ENCODE measurements around the gene CAMTA1. TPM values are rescaled to one million over a fixed set of nuclear protein-coding genes. Genes with fewer than 3 reads are reported as not detected.

The CAMTA1 gene
- total and polyA plus RNA-seq, 9 of the 15 experiments (the other 6 are each of a cell fraction or from before 2014, with no cell fraction given): 43.9 to 161 (median 65.9) TPM

DNA sequence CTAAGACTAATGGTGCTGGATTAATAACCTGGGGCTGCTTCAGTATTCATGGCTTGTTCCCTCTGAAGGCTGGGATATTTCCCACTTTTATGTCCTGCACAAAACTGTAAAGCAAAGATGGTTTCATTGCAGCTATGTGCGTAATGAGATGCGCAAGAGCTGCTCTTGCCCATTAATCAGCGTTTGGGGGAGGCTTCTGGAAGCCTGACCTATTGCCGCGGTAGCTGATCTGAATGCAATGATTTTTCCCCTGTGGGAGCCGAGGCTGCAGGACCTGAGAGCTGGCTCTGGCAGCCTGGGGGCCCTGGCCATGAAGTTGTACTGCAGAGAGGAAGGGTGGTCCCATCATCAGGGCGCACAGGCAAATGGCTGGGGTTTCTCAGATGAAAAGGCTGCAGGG, 239.8 kb downstream of the CAMTA1 start:
- POLR2A ChIA-PET: interaction anchor here (0.6 kb wide), 1 partner anchor 15 kb away, joined by 4 read pairs; no protein-coding TSS in a partner anchor
- DNase-seq (ENCODE audit: extremely low read depth in 1 of 4, low spot score in 3 of 4): no peak
- no peak for FAIRE-seq
- H3K4me1 ChIP-seq (replicated peaks in 1 of 2; ENCODE audit: control insufficient read depth in 2 of 2, insufficient read depth in 2 of 2, low read length in 2 of 2): no peaks in the 10 kb centered on the region
- CTCF ChIA-PET (ENCODE audit: low intra/inter-chr PET ratio): no interaction called here
- in situ Hi-C loops (cut with MboI) (no loop called here), intact Hi-C loops (cut with micrococcal nuclease) (no loop called here)
- H3K9me3 ChIP-seq (replicated peaks; ENCODE audit: control insufficient read depth, insufficient read depth, low read depth, low read length): no peaks in the 10 kb centered on the region
- no peak overlapping the region for H3K4me3 ChIP-seq
- TF ChIP-seq STAG1 (CRISPR knock-in tag; IDR thresholded peaks at IDR 0.05; ENCODE audit: borderline replicate concordance) (no peak), NONO (IDR thresholded peaks at IDR 0.05; ENCODE audit: low read depth in 2 of 2, low read length in 1 of 2) (no peak), KLF10 (CRISPR knock-in tag; IDR thresholded peaks at IDR 0.05) (no peak), LCOR (CRISPR knock-in tag; IDR thresholded peaks at IDR 0.05) (no peak), NRF1 (conservative IDR thresholded peaks at IDR 0.05 in 1 of 2, IDR thresholded peaks at IDR 0.05 in 1 of 2) (0 out of 4 replicates have a peak, but pooled peaks have one; percentile 13 to 26), CCAR2 (IDR thresholded peaks at IDR 0.05; ENCODE audit: low read depth, low read length) (no peak), ATF2 (CRISPR knock-in tag; IDR thresholded peaks at IDR 0.05) (no peak), SMAD3 (CRISPR knock-in tag; conservative IDR thresholded peaks at IDR 0.05) (no peak)
- TF ChIP-seq, protein P1, sequence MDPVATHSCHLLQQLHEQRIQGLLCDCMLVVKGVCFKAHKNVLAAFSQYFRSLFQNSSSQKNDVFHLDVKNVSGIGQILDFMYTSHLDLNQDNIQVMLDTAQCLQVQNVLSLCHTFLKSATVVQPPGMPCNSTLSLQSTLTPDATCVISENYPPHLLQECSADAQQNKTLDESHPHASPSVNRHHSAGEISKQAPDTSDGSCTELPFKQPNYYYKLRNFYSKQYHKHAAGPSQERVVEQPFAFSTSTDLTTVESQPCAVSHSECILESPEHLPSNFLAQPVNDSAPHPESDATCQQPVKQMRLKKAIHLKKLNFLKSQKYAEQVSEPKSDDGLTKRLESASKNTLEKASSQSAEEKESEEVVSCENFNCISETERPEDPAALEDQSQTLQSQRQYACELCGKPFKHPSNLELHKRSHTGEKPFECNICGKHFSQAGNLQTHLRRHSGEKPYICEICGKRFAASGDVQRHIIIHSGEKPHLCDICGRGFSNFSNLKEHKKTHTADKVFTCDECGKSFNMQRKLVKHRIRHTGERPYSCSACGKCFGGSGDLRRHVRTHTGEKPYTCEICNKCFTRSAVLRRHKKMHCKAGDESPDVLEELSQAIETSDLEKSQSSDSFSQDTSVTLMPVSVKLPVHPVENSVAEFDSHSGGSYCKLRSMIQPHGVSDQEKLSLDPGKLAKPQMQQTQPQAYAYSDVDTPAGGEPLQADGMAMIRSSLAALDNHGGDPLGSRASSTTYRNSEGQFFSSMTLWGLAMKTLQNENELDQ (CRISPR knock-in tag; IDR thresholded peaks at IDR 0.05; ENCODE audit: borderline replicate concordance): no peak
- H3K9ac ChIP-seq (ENCODE audit: insufficient read depth in 1 of 2, low read depth in 2 of 2, low read length in 2 of 2): no peak overlapping the region
- no TSS peak for BruUV-seq (replicated peaks)
- ATAC-seq: no peak
- H3K27me3 ChIP-seq (ENCODE audit: control insufficient read depth in 2 of 2, insufficient read depth in 2 of 2, low read length in 2 of 2): peaks cover 20 to 50% of the 10 kb centered on the region in 2 experiments
- no peak overlapping the region for H2AFZ ChIP-seq (ENCODE audit: low read depth, low read length)
- no peaks in the 10 kb centered on the region for H3K36me3 ChIP-seq (ENCODE audit: control insufficient read depth, insufficient read depth, low read length)
- H3K27ac ChIP-seq (ENCODE audit: extremely low read depth, low read depth, low read length): no peak overlapping the region
- no peak overlapping the region for H3K4me2 ChIP-seq (ENCODE audit: insufficient read depth, low read length)
- 0 out of 2 replicates have a peak, but pooled peaks cover 3% of the 10 kb centered on the region for H4K20me1 ChIP-seq (replicated peaks; ENCODE audit: control insufficient read depth, insufficient read depth, low read length)
- whole genome bisulfite sequencing (ENCODE audit: insufficient coverage, low coverage, missing lambda C conversion rate): 0% methylated on average over 7 of the region's 7 CpGs
- H3K9me1 ChIP-seq (ENCODE audit: control insufficient read depth, insufficient read depth, low read length): no peaks in the 10 kb centered on the region
- H3K79me2 ChIP-seq (ENCODE audit: control insufficient read depth, insufficient read depth, low read length): no peaks in the 10 kb centered on the region
